GM21423 (cell line): Measurements from ENCODE around the gene ALOX15B.

ENCODE experiments used
- ATAC-seq: cut with Tn5 transposase; IDR thresholded peaks from one replicate; pipeline ENCODE4 v1.9.1; 2021; ENCODE audit warnings: mild to moderate bottlenecking, moderate library complexity; ENCODE audit not compliant: unreplicated experiment

ALOX15B gene

GRCh38 chr17:8032442-8032841 is 6.4 kb upstream of the ALOX15B start:
- ATAC-seq, result no peak

GRCh38 chr17:8039611-8040168 is 831 bp downstream of the ALOX15B start:
- ATAC-seq, result no peak

GRCh38 chr17:8041249-8041928 is 2.5 kb downstream of the ALOX15B start:
- no peak for ATAC-seq

GRCh38 chr17:8041979-8042378 is 3.1 kb downstream of the ALOX15B start:
- ATAC-seq, result no peak

GRCh38 chr17:8044819-8045810 is 6.3 kb downstream of the ALOX15B start:
- no peak for ATAC-seq

GRCh38 chr17:8046306-8046928 is 7.6 kb downstream of the ALOX15B start:
- ATAC-seq, result no peak

- no peak for ATAC-seq
These were observed 8.3 kb downstream of the ALOX15B start for GRCh38 chr17:8046929-8047768.

GRCh38 chr17:8047769-8048110 is 8.9 kb downstream of the ALOX15B start:
- ATAC-seq, result no peak

- ATAC-seq, result no peak
These were observed 9.4 kb downstream of the ALOX15B start for GRCh38 chr17:8048236-8048635.

GRCh38 chr17:8048736-8049135 is 9.9 kb downstream of the ALOX15B start:
- no peak for ATAC-seq

GRCh38 chr17:8051831-8052230 is 13.0 kb downstream of the ALOX15B start:
- ATAC-seq, result no peak

GRCh38 chr17:8052256-8053252 is 13.7 kb downstream of the ALOX15B start:
- ATAC-seq, result no peak

- ATAC-seq, result no peak
These were observed 14.7 kb downstream of the ALOX15B start for GRCh38 chr17:8053600-8053999.

GRCh38 chr17:8055851-8056231 is 17.0 kb downstream of the ALOX15B start:
- ATAC-seq, result no peak

GRCh38 chr17:8056232-8056975 is 17.5 kb downstream of the ALOX15B start:
- peak; percentile 46 for ATAC-seq

GRCh38 chr17:8056976-8057625 is 18.2 kb downstream of the ALOX15B start:
- no peak for ATAC-seq

- ATAC-seq, result no peak
These were observed 18.8 kb downstream of the ALOX15B start for GRCh38 chr17:8057691-8058114.

- no peak for ATAC-seq
These were observed 20.3 kb downstream of the ALOX15B start for GRCh38 chr17:8059131-8059530.
